Stimulated activated CD8-positive, alpha-beta memory T cell treated with anti-CD3 and anti-CD28 coated beads, Interleukin-7, amount 100 ng/mL, for 4 hours (primary cell): ENCODE data around the gene OTOF.
A peak's percentile ranks its signal among the peaks of the same experiment; 100 is the strongest.

Source experiments
- DNase-seq, 2 donors: peaks; one replicate each; pipeline ENCODE4 v3.0.0-alpha.2; 2020; ENCODE audit warnings: low read depth in 2 of 2

The OTOF gene

DNA sequence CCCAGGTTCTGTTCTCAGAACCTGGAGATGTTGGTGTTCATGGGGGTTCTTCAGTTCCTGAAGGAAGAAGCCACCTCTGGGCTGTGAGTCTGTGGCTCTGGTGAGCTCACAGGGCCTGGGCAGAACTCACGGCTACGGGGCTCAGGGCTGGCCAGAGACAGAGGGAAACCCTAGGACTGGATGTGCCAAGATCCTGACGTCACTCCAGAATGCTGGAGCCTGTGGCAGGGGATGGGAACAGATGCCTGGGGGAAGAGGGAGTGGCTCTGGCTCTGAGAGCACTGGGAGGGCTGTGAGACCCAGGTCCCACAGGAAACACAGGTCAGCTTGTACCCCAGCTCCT, at the start of gene OTOF:
TSS of gene OTOF (minus strand) at position 214 of the 343 bp plus-strand sequence.
- no peak for DNase-seq

DNA sequence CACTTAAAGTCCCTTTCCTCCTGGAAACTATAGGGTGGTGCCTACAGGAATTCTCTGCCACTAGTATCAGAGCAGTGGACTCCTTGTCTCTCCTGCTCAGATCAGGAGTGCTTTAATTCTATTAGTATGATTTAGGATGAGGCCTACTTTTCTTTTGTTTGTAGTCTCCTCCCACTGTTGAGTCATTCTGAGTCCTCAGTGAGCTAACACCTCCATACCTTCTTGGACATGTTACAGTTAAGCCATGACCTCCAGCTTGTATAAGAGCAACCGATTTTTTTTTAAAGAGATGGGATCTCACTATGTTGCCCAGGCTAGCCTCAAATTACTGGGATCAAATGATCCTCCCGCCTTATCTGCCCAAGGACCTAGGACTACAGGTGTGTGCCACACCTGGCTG, 48.7 kb upstream of the OTOF start:
- no peak for DNase-seq

DNA sequence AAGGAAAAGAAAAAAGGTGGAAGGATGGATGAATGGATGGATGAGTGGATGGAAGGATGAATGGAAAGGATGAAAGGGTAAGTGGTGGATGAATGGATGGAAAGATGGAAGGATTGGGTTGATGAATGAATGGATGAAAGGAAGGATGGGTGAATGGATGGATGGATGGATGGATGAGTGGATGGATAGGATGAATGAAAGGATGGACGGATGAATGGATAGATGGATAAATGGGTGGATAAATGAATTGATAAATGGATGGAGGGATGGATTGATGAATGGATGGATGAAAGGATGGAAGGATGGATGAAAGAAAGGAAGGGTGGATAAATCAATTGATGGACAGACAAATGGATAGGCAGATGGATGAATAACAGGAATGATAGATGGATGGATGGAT, 48.2 kb upstream of the OTOF start:
- no peak for DNase-seq

DNA sequence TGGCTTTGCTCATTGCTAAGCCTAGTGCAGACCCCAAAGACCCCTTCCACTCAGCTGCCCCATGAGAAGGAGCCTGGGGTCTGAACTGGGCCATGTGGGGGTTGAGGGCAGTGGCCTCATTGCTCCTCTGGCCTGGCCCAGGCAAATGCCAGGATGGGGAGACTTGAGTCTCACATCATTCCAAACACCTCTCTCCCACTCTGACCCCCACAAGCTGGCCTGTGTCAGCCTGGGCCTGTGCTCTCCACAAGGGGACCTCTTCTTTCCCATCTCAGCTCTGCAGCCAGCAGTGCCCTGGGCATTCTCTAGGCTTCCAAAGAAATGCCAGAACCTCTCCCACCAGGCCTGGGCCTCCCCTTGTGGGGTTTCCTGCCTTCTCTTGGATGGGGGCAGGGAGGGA, 45.8 kb upstream of the OTOF start:
- no peak for DNase-seq

DNA sequence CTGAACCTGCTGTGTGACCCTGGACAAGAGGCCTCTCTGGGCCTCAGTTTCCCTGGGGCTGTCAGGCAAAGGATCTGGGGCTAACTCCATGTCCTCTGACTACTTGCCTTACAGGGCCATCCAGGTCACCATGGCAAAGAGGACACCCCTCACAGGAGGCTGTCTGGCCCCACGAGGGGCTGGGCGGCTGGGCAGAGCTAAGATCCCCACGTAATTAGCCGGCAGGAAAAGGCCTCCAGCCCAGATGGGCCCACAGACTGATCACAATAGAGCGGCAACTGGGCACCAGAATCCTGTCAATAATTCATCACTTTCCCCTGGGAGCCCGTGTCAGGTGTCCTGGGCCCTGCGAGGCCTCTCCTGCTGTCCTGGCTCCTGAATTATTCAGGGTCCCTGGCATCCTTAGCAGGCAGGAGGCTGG, 44.8 kb upstream of the OTOF start:
- no peak for DNase-seq

DNA sequence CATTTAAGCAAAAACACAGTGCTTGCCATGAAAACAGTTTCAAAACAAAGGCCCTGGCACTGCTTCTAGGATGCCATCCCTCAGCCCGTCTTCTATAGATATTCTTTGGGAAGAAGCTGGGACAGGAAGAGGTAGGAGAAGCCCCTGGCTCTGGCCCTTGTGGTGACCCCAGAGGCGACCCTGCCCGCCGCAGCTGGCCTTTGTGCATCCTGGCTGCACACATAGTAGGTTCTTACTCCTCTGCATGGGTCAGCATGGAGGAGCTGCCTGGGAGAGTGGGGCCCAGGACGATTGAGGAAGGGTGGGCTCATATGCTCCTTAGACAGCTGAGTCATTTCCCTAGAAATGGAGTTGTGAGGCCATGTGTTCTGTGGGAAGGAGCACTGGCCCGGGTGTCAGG, 44.4 kb upstream of the OTOF start:
- no peak for DNase-seq

DNA sequence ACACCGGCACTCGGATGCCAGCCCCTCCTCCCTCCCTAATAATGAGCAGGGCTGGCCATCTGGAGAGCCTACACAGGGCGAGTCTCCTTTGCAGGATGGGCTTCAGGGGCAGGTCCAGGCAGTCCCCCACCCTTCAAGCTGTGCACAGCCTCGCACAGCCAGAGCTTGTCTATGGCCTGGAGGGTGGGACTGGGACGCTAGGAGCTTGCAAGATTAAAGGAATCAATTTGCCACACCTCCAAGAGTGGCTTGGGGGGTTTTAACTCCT, 43.9 kb upstream of the OTOF start:
- no peak for DNase-seq

DNA sequence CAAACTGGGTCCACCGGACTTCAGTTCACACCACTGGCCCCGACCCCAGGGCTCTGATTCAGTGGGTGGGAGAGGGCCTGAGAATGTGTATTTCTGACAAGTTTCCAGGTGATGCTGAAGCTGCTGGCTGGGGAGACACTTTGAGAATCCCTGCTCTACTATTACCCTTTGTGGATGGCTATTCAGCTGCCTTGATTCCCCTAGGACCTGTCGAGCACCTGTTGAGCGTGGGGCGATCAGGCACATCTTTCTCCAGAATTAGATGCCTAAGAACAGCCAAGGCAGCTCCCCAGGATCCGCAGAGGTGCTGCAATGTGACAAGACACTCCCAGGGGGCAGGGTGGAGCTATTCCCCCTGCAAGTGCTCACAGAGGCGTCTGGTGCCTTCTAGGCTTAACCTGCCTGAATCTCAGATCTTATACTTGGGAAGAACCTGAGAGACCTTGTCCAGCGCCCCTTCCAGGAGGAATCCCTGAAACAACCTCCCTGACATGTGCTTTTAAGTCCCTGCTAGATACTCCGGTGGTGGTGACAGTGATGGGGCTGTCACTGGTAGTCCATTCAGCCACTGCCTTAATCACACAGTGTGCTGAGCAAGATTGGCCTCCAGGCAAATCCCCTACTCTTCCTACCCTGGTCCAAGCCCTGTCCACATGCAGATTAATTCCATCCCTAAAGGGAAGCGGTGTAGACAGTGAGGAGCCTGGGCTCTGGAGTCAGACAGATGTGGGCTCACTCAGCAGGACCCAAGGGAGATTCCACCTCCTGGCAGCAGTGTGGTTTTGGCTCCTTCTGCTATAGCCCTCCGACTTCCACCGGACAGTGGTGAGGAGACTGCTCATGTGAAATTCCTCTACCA, 43.4 kb upstream of the OTOF start:
- DNase-seq = no peak

DNA sequence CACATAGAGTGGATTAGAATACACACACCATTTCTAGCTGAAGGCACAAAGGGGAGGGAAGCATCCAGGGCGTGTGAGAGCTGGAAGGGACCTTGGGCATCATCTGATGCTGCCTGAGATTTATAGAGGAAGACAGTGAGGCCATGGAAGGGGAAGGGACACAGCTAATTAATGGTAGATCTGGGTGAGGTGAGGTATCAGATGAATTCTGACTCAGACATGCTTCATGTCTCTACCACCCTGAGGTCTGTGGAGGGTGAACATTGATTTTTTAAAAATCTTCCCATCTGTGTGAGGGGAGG, 42.2 kb upstream of the OTOF start:
- no peak for DNase-seq

DNA sequence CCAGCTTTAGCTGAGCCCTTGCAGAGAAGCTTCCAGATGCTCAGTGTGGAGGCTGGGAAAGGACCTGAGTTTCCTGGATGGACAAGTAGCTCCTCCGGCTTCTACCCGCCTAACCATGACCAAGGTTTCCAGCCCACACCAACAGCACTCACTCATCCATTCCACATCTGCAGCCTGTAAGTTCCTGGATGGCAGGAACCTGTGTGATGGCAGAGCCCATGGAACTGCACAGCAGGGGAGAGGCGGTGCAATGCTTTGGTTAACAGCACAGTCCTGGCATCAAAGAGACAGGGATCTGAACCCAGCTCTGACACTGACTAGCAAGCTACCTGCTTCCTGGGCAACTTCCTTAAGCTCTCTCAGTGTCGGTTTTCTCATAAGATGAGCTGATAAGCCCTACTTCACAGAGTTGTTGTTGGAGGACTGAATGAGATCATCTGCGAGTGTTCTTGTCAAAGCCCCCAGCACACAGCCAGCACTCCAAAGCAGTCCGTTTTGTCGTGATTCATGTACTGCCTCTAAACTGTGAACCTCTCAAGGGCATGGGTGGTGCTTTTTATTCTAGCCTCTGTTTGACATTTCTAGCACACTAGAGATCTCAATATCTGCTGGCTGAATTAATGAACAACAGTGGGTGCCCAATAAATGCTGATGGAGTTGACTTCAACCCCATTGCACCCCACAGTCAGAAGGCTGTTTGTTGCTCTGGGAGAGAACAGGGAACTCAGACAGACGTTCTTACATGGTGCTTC, 41.6 kb upstream of the OTOF start:
- no peak for DNase-seq

DNA sequence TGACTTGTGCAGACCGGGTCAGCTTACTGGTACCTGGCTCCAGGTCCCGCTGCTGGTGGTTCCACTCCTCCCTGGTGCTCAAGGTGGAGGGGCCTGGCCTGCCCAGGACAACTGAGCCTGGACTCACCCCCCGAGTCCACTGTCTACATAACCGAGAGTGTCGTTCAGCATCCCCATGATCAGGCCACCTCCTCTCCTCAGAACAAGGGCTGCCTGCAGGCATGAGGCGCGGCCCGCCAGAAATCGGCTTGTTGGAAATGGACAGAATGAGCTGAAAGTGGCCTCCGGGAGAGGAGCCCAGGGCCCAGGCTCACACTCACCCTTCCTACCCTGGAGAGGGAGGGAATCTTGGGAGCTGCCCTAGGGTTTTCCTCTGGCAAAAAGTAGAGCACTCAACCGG, 38.9 kb upstream of the OTOF start:
- no peak for DNase-seq

DNA sequence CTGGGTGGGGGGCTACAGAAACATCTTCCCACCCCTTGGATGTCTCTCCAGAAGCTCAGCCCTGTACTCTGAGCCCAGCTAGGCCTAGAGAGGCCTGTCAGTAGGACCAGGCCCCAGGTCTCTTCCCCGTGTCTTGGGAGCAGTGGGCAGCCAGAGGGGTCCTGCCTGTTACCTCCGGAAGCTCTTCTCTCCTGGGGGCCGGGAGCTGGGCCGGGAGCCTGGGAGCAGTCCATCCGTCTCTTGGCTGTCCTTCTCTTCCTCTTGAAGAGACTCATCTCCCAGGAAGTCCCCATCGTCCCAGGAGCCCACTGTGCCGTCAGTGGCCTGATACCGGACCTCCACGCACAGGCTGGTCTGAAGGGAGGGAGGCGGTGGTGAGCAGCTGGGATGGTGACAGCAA, 38.3 kb upstream of the OTOF start:
- no peak for DNase-seq

DNA sequence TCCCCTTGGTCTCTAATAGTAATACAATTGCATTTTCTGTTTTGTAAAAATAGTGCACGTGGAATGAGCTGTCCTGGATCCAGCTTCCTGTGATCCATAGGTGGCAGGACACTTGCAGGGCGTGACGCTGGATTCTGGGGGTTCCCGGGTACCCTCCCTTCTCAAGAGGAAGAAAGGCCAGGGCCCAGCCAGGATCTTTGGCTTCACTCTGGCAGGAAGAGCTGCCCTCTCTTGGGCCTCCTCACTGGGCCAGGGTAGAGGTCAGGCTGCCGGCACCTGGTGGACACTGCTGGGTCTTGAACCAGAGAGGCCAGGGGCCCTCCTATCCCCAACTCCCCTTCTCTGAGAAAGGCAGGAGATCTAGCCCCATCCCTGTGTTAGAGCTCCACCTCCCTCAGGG, 37.8 kb upstream of the OTOF start:
- DNase-seq = no peak

DNA sequence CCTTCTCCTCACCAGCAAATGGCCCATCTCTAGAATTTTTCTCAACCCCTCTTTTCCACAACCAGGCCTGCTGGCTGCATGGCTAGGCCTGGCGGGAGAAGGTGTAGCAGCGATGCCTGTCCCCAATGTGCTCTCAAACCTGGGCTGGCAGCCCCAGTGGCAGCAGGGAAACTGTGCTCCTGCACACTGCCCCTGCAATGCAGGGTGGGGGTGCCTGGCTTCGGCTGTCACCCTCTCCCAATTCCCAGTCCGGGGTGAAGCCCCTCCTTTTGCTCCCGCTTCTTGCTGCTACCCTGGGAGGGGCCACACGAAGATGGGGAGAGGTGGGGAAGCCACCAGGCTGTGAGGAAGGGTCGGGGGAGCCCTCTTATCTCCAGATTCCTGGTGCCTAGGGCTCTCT, 36.1 kb upstream of the OTOF start:
- no peak for DNase-seq

DNA sequence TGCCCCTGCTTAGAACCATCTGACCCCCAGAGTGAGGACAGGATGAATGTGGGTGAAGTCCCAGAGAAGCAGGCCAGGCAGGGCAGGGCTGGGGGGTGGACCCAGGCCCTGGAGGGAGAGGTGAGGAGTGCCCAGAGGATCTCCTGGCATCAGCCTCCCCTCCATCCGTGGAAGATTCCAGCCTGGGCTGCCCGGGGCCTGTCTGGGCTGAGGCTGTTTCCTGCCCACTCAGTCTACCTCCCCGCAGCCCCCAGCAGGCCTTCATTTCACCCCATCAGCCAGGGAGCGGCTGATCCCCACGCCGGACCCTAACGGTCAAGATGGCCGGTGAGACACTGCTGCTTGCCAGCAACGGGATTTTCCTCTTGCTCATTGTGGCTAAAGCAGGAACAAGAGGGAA, 35.3 kb upstream of the OTOF start:
- DNase-seq = no peak

DNA sequence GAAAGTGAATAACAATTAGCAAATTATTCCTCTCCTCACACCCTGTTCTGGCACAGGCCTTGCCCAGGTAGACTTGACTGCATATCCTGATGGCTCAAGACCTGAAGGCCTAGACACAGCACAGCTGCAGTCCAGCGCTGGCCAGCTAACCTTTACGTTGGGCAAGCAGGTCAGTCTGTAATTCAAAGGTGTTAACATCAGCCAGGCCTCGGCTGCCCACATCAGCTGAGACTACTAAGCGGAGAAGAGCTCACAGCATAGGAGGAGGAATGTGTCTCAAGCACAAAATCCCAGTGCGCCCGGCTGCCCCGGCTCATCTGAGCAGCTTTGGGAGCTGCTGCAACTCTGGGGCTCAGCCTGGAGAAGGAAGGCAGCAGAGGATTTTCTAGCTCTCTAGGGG, 33.5 kb upstream of the OTOF start:
- no peak for DNase-seq

DNA sequence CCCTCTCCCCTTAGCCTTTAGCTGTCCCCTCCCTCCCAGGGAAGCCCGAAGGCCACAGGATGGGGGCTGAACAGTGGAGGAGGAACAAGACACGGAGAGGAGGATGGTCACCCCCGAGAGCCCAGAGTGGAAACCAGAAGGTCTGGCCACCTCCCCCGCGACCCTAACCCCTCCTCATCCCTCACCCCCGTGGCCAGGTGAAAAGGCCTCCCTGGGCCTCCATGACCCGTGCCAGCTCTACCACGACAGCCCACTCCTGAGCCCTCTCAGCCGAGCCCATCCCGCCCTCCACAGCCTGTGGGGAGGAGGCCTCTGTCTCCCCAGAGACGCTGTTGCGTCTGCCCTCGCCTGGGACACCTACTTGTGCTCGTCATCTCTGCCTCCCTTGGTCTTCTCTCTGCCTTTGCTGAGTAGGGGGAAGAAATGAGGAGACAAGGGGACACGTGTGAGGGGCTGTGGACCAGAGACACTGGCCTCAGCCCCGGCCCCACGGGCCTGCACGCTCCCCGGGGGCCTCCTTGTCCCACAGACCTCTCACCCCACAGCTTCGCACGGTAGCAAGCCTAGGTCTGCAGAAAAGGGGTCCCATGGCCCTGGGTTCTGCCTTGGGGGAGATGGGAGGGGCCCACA, 32.5 kb upstream of the OTOF start:
- no peak for DNase-seq

DNA sequence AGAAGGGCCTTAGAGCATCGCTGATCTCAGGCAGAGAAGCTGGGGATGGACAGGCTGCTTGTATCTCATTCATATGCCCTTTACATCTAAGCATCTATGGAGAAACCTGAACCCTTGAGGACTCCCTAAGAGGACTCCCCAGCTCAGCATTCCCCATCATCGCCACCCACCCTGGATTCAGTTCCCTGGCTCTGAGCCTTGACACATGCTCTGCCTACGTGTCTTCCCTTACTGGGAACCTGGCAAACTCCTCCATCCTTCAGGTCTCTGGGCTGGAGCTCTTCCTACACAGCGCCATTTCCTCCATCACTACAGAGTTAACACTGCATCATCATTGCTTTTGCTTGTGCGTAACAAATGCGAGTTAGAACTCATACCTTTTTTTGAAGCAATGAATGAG, 31.2 kb upstream of the OTOF start:
- DNase-seq = no peak

DNA sequence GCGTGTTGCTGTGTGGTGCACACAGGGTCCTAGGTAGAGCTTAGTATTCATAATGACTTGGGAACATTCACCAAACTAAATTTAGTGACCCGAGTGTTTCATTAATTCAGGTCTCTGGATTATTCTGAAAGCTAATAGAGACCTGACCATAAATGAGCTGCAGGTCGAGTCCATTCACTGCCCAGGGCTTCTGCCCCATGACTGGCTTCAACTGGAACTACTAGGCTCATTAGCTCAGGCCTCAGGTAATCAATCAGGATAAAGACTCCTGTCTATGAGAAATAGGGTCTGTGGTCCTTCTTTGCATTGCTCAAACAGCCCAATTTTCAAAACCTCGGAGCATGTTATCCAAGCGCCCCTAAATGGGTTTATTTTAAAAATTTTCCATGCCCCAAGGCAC, 30.0 kb upstream of the OTOF start:
- DNase-seq = no peak

DNA sequence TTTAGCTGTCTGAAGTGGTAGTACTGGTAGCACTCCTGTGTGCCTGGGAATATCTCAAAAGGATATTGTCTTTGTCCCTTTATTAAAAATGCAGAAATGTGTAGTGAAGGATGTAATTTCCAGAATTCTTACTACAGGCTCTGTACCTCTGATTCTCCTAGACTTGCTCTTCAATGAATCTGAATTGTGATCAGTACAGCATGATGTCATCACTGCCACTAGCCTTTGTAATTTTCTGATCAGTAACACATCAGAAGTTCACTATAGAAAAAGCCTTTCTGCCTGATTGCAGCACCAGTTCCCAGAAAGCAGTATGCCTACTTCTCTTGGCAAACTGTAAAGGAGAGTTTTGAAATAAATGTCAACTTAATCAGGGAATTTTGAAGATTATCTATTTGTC, 29.2 kb upstream of the OTOF start:
- DNase-seq = no peak

DNA sequence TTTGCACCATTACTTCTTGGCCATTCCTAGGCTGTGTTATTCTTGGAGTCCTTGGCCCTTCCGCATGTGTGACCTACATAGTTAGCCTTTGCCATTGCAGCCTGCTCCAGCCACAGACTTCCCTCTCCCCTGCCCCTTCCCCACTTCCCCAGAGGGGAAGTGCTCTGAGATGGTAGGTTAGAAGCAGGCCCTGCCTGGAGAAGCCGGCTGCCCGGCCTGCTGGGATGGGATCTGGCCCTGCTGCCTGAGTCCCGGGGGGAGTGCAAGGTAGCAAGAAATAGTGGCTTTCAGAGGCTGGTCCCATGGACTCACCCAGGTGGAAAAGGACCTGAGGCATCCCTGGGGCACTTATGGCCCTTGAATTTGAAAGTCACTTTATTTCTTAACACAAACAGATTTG, 28.4 kb upstream of the OTOF start:
- no peak for DNase-seq

DNA sequence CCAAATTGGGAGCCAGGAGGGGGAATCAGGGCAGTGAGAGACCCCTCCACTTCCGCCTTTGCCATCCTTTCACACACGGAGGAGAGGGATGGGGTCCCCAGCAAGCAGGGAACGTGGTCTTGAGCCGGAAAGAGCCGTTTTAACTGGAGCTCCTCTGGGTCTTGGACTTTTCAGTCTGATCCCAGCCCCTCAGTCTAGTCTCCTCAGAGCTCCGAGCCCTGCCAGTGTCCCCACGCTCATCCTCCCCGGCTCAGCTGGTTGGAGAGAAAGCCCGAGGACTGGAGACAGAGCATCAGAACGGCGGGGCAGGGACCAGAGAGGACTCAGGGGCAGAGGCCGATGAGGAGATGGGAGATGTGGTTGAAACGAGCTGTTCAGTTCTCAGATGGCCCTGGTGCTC, 26.1 kb upstream of the OTOF start:
- no peak for DNase-seq

DNA sequence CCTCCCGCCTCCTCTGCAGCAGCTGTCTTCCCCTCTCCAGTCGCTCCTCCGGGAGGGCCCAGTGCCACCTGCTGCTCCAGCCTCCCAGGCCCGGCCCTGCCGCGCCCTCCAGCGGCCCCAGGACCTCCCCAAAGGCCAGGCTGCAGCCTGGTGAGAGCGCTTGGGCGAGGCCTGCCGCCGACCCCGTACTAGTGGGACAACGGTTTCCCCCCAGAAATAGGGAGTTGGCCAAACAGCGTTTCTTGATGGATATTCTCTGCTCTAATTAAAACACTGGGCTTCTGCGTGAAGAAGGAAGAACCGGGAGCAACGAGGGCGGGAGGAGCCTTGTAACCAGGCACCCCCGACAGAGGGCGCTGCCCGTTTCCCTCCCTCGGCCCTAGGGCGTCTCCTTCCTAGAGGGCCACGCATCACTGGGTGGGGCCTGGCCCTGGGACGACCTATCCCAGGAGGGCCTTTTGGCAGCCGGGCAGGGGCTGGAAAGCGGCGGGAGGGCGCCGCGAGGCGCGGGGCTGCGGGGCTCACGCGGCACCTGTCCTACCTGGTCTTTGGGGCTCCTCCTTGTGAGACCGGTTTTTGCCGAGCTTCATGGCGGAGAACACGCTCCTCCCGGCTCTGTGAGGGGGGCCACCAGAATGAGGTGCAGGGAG, 25.4 kb upstream of the OTOF start:
- peak; percentile 60 to 64 for DNase-seq
